Measurements from ENCODE around the gene FDCSP.
"Not testable (repeated sequence)": the region's sequence is repeated elsewhere in the genome, so short reads cannot be mapped to it uniquely, and the experiment has no call there.

Gene FDCSP

DNA sequence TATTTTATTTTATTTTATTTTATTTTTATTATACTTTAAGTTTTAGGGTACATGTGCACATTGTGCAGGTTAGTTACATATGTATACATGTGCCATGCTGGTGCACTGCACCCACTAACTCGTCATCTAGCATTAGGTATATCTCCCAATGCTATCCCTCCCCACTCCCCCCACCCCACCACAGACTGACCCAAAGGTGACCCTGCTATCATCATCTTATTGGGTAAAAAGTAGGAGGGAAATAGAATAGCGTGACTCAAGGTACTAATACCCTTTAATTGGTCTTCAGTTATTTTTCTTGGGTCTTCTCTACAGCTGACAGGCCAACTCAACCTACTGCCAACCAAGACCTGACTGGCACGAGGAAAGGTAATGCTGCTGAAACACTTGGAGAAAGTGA is 16.4 kb downstream of the FDCSP start, which contains the start of gene CSN3:
Gene CSN3, plus strand, starts transcription at position 301 of the 400 bp plus-strand sequence. CDS start 2,223 bp downstream, outside the sequence.
- not testable (repeated sequence) for DNase-seq; H4K91ac ChIP-seq (ENCODE audit: low read length); H2BK15ac ChIP-seq (ENCODE audit: low read depth, poor library complexity, severe bottlenecking); H2BK5ac ChIP-seq (ENCODE audit: low read depth, low read length, poor library complexity, severe bottlenecking); H2AFZ ChIP-seq (ENCODE audit: low read depth, low read length); H3K4me1 ChIP-seq (ENCODE audit: control insufficient read depth, insufficient read depth, low read depth, low read length); H2AK5ac ChIP-seq (ENCODE audit: low read length, severe bottlenecking); H3K18ac ChIP-seq (ENCODE audit: low read depth in 1 of 2, low read length in 2 of 2); H3K4me3 ChIP-seq (ENCODE audit: insufficient read depth in 1 of 2, low read depth in 1 of 2, low read length in 2 of 2); H4K8ac ChIP-seq (ENCODE audit: low read length); H3K9ac ChIP-seq (ENCODE audit: low read length); H3K27ac ChIP-seq (ENCODE audit: low read length, poor library complexity, severe bottlenecking); H3K79me1 ChIP-seq (replicated peaks; ENCODE audit: low read length, poor library complexity, severe bottlenecking); H2BK120ac ChIP-seq (ENCODE audit: low read depth, low read length); H3K14ac ChIP-seq (ENCODE audit: low read length in 2 of 2); H3K9me3 ChIP-seq (ENCODE audit: control insufficient read depth, low read length); H3K4ac ChIP-seq (ENCODE audit: low read depth in 1 of 2, low read length in 2 of 2); H3K27me3 ChIP-seq (ENCODE audit: control insufficient read depth in 1 of 2, insufficient read depth in 1 of 2, low read length in 2 of 2); H3K23ac ChIP-seq (ENCODE audit: low read length in 2 of 2); H3K36me3 ChIP-seq (ENCODE audit: control insufficient read depth in 1 of 2, insufficient read depth in 2 of 2, low read depth in 1 of 2, low read length in 2 of 2); H2BK12ac ChIP-seq (ENCODE audit: low read length in 2 of 2); H3K4me2 ChIP-seq (ENCODE audit: low read length, poor library complexity, severe bottlenecking)
- WGBS: no CpG with 5 or more reads among the region's 3 CpGs

DNA sequence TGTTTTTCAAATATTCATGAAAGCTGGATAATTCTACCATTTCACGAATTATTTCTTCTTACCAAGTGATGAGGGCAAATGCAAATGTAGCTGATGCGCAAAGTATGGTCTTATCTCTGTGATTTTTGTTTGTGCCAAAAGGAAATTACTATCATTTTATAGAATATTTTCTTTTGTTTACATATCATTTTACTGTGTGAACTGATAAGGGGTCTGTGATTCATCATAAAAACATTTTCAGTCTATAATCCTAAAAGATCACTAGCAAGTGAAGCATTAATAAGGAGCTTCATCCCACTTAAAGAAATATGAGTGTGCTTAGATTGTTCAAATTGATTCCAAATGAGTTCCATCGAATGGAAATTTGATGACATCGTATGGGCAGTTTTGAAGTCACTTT is 17.2 kb downstream of the FDCSP start:
- Histone ChIP-seq H4K91ac (ENCODE audit: low read length) (no peak overlapping the region), H3K23ac (ENCODE audit: low read length in 2 of 2) (no peak overlapping the region), H3K9me3 (ENCODE audit: control insufficient read depth, low read length) (no peaks in the 10 kb centered on the region), H3K36me3 (ENCODE audit: control insufficient read depth in 1 of 2, insufficient read depth in 2 of 2, low read depth in 1 of 2, low read length in 2 of 2) (no peaks in the 10 kb centered on the region), H2BK5ac (ENCODE audit: low read depth, low read length, poor library complexity, severe bottlenecking) (no peak overlapping the region), H3K27ac (ENCODE audit: low read length, poor library complexity, severe bottlenecking) (no peak overlapping the region), H2BK12ac (ENCODE audit: low read length in 2 of 2) (no peak overlapping the region), H3K27me3 (ENCODE audit: control insufficient read depth in 1 of 2, insufficient read depth in 1 of 2, low read length in 2 of 2) (no peaks in the 10 kb centered on the region), H3K4me3 (ENCODE audit: insufficient read depth in 1 of 2, low read depth in 1 of 2, low read length in 2 of 2) (no peak overlapping the region), H3K18ac (ENCODE audit: low read depth in 1 of 2, low read length in 2 of 2) (no peak overlapping the region), H3K14ac (ENCODE audit: low read length in 2 of 2) (no peak overlapping the region), H3K4me1 (ENCODE audit: control insufficient read depth, insufficient read depth, low read depth, low read length) (no peaks in the 10 kb centered on the region), H2BK120ac (ENCODE audit: low read depth, low read length) (no peak overlapping the region), H2AFZ (ENCODE audit: low read depth, low read length) (no peak overlapping the region), H4K8ac (ENCODE audit: low read length) (no peak overlapping the region), H3K79me1 (replicated peaks; ENCODE audit: low read length, poor library complexity, severe bottlenecking) (no peaks in the 10 kb centered on the region), H3K4me2 (ENCODE audit: low read length, poor library complexity, severe bottlenecking) (no peak overlapping the region), H2BK15ac (ENCODE audit: low read depth, poor library complexity, severe bottlenecking) (no peak overlapping the region), H3K4ac (ENCODE audit: low read depth in 1 of 2, low read length in 2 of 2) (no peak overlapping the region), H2AK5ac (ENCODE audit: low read length, severe bottlenecking) (no peak overlapping the region), H3K9ac (ENCODE audit: low read length) (no peak overlapping the region)
- DNase-seq: no peak
- WGBS: 67% methylated on average over 2 of the region's 4 CpGs

DNA sequence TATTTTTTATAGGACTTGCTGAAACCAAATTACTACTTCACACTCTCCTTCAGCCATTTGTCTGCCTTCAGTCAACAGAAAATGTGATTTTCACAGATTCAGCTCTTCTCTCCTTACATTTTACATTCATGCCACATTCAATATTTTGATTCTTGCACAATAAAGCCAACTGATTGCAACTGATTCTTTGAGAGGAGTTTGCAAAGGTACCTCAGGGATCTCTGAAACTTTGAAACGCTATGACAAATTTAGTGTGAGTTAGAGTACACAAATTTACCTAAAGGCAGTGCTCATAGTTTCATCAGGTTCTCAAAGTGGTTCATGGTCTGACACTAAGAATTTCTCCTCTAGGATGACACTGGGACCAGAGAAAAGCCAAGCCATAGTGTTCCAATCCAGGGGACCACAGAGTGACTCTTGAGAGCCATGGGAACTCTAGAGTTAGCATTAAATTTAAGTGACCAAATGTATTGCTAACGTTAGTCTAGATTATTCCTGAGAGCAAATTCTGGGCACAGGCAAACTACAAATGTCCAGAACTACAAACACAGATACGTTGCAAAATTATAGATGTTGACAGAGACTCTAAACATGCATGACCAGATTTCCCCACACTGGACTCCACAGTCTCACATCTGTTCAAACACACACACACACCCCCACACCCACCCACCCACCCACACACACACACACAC is 25.5 kb downstream of the FDCSP start:
- Histone ChIP-seq H3K4me2 (ENCODE audit: low read length, poor library complexity, severe bottlenecking) (no peak overlapping the region), H3K23ac (ENCODE audit: low read length in 2 of 2) (no peak overlapping the region), H3K9ac (ENCODE audit: low read length) (no peak overlapping the region), H2AK5ac (ENCODE audit: low read length, severe bottlenecking) (no peak overlapping the region), H4K8ac (ENCODE audit: low read length) (no peak overlapping the region), H3K36me3 (ENCODE audit: control insufficient read depth in 1 of 2, insufficient read depth in 2 of 2, low read depth in 1 of 2, low read length in 2 of 2) (no peaks in the 10 kb centered on the region), H3K4me1 (ENCODE audit: control insufficient read depth, insufficient read depth, low read depth, low read length) (no peaks in the 10 kb centered on the region), H2BK15ac (ENCODE audit: low read depth, poor library complexity, severe bottlenecking) (no peak overlapping the region), H3K9me3 (ENCODE audit: control insufficient read depth, low read length) (no peaks in the 10 kb centered on the region), H2BK5ac (ENCODE audit: low read depth, low read length, poor library complexity, severe bottlenecking) (no peak overlapping the region), H3K4me3 (ENCODE audit: insufficient read depth in 1 of 2, low read depth in 1 of 2, low read length in 2 of 2) (no peak overlapping the region), H4K91ac (ENCODE audit: low read length) (no peak overlapping the region), H2BK120ac (ENCODE audit: low read depth, low read length) (no peak overlapping the region), H3K4ac (ENCODE audit: low read depth in 1 of 2, low read length in 2 of 2) (no peak overlapping the region), H2AFZ (ENCODE audit: low read depth, low read length) (no peak overlapping the region), H3K79me1 (replicated peaks; ENCODE audit: low read length, poor library complexity, severe bottlenecking) (no peaks in the 10 kb centered on the region), H3K18ac (ENCODE audit: low read depth in 1 of 2, low read length in 2 of 2) (no peak overlapping the region), H3K14ac (ENCODE audit: low read length in 2 of 2) (no peak overlapping the region), H2BK12ac (ENCODE audit: low read length in 2 of 2) (no peak overlapping the region), H3K27ac (ENCODE audit: low read length, poor library complexity, severe bottlenecking) (no peak overlapping the region), H3K27me3 (ENCODE audit: control insufficient read depth in 1 of 2, insufficient read depth in 1 of 2, low read length in 2 of 2) (no peaks in the 10 kb centered on the region)
- 39% methylated on average over 3 of the region's 3 CpGs for WGBS
- DNase-seq: no peak

DNA sequence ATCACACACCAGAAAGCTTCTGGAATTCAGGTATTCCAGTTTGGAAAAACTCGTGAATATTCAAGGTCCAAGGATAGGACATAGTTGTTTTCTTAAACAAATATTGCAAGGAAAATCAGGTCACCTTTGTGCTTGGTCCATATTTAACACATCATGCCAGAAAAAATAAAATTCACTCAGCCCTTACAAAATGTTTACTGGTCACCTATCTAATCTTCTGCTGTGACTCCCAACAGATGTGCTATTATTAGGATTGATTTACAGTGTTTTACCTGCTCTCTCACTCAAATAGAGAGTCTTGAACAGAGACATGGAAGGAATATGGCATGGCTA is 26.0 kb downstream of the FDCSP start:
- WGBS: 50% methylated on average over 1 of the region's 1 CpG

More for the DNA sequence above, 26.0 kb downstream of the FDCSP start:
- Histone ChIP-seq H4K8ac (ENCODE audit: low read length) (no peak overlapping the region), H2BK5ac (ENCODE audit: low read depth, low read length, poor library complexity, severe bottlenecking) (no peak overlapping the region), H3K4ac (ENCODE audit: low read depth in 1 of 2, low read length in 2 of 2) (no peak overlapping the region), H3K9me3 (ENCODE audit: control insufficient read depth, low read length) (no peaks in the 10 kb centered on the region), H3K9ac (ENCODE audit: low read length) (no peak overlapping the region), H3K27me3 (ENCODE audit: control insufficient read depth in 1 of 2, insufficient read depth in 1 of 2, low read length in 2 of 2) (no peaks in the 10 kb centered on the region), H3K4me1 (ENCODE audit: control insufficient read depth, insufficient read depth, low read depth, low read length) (no peaks in the 10 kb centered on the region), H3K4me3 (ENCODE audit: insufficient read depth in 1 of 2, low read depth in 1 of 2, low read length in 2 of 2) (no peak overlapping the region), H3K4me2 (ENCODE audit: low read length, poor library complexity, severe bottlenecking) (no peak overlapping the region), H3K79me1 (replicated peaks; ENCODE audit: low read length, poor library complexity, severe bottlenecking) (no peaks in the 10 kb centered on the region), H3K36me3 (ENCODE audit: control insufficient read depth in 1 of 2, insufficient read depth in 2 of 2, low read depth in 1 of 2, low read length in 2 of 2) (no peaks in the 10 kb centered on the region), H2BK12ac (ENCODE audit: low read length in 2 of 2) (no peak overlapping the region), H3K18ac (ENCODE audit: low read depth in 1 of 2, low read length in 2 of 2) (no peak overlapping the region), H2BK120ac (ENCODE audit: low read depth, low read length) (no peak overlapping the region), H3K23ac (ENCODE audit: low read length in 2 of 2) (no peak overlapping the region), H2AFZ (ENCODE audit: low read depth, low read length) (no peak overlapping the region), H4K91ac (ENCODE audit: low read length) (no peak overlapping the region), H2BK15ac (ENCODE audit: low read depth, poor library complexity, severe bottlenecking) (no peak overlapping the region), H3K14ac (ENCODE audit: low read length in 2 of 2) (no peak overlapping the region), H2AK5ac (ENCODE audit: low read length, severe bottlenecking) (no peak overlapping the region), H3K27ac (ENCODE audit: low read length, poor library complexity, severe bottlenecking) (no peak overlapping the region)
- DNase-seq: no peak
